ENCODE results near the gene TYW1B.
"Not testable (repeated sequence)": the region's sequence is repeated elsewhere in the genome, so short reads cannot be mapped to it uniquely, and the experiment has no call there.

DNA sequence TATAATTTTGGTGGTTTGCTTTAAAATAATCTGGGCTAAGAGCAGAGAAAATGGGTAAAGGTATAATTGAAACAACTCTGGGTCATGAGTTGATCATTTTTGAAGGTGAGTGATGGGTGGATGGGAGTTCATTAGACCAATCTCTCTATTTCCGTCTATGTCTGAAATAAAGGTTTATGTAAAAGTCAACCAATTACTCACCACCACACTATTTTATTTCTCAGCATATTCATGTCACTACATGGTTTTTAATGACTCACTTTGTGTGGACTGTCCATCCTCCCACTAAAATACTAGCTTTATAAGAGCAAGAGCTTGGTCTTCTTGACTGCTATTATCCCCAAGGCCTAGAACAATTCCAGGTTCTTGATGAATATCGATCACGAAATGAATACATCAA lies 199.6 kb downstream of the TYW1B start:
- TF ChIP-seq, protein P1, sequence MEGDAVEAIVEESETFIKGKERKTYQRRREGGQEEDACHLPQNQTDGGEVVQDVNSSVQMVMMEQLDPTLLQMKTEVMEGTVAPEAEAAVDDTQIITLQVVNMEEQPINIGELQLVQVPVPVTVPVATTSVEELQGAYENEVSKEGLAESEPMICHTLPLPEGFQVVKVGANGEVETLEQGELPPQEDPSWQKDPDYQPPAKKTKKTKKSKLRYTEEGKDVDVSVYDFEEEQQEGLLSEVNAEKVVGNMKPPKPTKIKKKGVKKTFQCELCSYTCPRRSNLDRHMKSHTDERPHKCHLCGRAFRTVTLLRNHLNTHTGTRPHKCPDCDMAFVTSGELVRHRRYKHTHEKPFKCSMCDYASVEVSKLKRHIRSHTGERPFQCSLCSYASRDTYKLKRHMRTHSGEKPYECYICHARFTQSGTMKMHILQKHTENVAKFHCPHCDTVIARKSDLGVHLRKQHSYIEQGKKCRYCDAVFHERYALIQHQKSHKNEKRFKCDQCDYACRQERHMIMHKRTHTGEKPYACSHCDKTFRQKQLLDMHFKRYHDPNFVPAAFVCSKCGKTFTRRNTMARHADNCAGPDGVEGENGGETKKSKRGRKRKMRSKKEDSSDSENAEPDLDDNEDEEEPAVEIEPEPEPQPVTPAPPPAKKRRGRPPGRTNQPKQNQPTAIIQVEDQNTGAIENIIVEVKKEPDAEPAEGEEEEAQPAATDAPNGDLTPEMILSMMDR (conservative IDR thresholded peaks at IDR 0.05; ENCODE audit: low read depth, low read length) = not testable (repeated sequence)
- not testable (repeated sequence) for TF ChIP-seq EZH2 (IDR thresholded peaks at IDR 0.05; ENCODE audit: borderline replicate concordance, low read depth, low read length, poor library complexity, severe bottlenecking)
